Urinary bladder (tissue), 4 donors: ENCODE data around the gene CDK15. TPM values are rescaled to one million over a fixed set of nuclear protein-coding genes. Genes with fewer than 3 reads are reported as not detected.

Experiments
- DNase-seq: peaks from one replicate; pipeline ENCODE4 v3.0.0-alpha.2; 2015; ENCODE audit errors: extremely low spot score
- H3K27ac ChIP-seq: one replicate; pipeline ENCODE4 v1.5.1; 2013; ENCODE audit warnings: low read depth, mild to moderate bottlenecking, moderate library complexity
- H3K36me3 ChIP-seq: one replicate; pipeline ENCODE4 v1.6.1; 2013; ENCODE audit warnings: mild to moderate bottlenecking, moderate library complexity; ENCODE audit not compliant: insufficient read depth
- H3K4me1 ChIP-seq: one replicate; pipeline ENCODE4 v1.6.1; 2013; ENCODE audit warnings: mild to moderate bottlenecking, moderate library complexity; ENCODE audit not compliant: insufficient read depth
- H3K4me3 ChIP-seq: one replicate; pipeline ENCODE4 v1.5.1; 2013; ENCODE audit warnings: low read depth, low read length
- WGBS: extraction: QIAGEN DNeasy Blood & Tissue Kit; methylation state at CpG from one replicate; pipeline ENCODE4 v1.1.7; 2013; 5-methylcytosine and 5-hydroxymethylcytosine counted together
- polyA plus RNA-seq: library from polyadenylated mRNA; stranded (reverse); fragments of 200-250 nt; gene quantifications from one replicate; pipeline ENCODE4 v1.2.3, GENCODE V29; 2013
- total RNA-seq: library from RNA; depleted of rRNA; stranded (reverse); fragments of >200 nt; gene quantifications from one replicate; pipeline ENCODE4 v1.2.3, GENCODE V29; 2014
- donor health status: healthy with polysubstance abuse.
- donor health status: healthy.

The CDK15 gene
- total and polyA plus RNA-seq, 2 donors = 1.6 to 3.7 TPM

DNA sequence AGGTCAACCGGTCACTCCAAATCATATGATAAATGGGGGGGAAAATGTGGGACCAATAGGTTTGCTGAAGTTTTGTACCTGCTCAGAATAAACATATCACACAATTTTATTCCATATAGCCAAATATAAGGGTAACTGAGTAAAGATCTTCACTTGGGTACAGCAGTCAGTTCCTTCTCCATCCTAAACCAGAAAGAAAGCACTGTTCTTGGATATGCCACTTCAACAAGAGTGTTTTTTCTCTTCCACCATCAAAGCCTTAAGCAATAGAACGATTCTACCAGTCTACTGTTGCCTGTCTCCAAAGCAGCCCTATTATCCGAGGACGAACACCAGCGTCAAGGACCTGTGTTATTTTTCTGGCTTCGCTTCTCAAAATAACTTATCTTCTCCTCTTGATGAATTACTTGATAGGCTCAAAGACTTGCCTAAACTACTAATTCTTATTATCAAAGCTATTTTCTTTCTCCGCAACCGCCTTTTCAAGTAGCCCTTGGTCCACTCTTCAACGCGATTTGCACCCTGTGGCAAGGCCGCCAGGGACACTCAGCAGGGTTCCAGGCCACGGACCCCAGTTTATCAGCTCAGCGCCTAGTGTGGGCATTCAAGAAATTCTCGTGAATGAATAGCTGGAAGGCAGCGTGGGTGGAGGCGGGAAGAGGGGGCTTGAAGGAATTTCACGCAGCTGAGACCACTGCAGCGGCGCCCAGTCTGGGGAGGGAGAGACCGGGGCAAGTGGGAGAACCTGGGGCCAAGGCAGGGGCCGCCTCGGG lies 26.2 kb upstream of the CDK15 start:
- Histone ChIP-seq H3K36me3 (peaks cover 2% of the 10 kb centered on the region), H3K27ac (peak overlapping the region; percentile 71), H3K4me1 (no peaks in the 10 kb centered on the region), H3K4me3 (peak overlapping the region; percentile 77)
- DNase-seq = peak; percentile 1
- WGBS = 4% methylated on average over 22 of the region's 22 CpGs

DNA sequence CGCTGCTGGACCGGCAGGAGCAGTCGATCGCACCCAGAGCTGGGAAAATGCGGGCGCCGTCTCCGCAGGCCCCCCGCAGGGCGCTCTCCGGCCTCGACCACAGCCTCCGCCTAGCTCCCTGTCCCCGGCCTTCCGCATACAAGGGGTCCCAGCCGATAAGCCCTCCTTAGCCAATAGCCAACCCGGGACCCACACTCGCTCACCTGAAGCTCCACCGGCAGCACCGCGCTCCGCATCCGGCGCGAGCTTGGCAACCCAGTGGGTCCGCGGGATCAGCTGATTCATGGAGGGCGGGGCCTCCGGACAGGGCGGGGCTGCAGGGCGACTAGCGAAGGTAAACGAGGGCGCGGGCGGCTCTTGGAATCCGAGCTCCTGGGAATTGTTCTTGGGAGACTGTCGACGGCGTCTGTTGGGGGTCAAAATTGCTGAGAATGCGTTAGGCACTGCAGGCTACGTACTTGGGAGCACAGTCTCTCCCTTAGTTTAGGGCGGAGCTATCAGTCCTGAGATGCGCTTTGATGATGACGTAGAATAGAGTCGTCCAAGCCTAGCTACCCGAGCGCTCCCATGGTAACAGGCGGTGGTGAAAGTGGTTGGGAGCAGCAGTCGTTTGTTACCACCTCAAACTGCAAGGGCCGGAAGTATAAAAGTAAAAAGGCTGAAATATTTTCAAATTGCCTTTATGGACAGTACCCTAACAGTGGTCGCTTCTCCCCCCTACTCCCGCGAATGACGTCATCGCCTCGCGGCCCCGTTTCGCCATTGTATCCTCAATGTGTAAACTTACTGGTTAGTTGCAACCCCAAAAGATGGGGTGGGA lies 25.5 kb upstream of the CDK15 start, which contains the start of gene ALS2:
TSS of gene ALS2 (minus strand) at position 260 of the 820 bp plus-strand sequence. CDS start 12,048 bp downstream, outside the sequence.
- Histone ChIP-seq H3K4me3 (peak within 1 kb of the TSS; percentile 77), H3K4me1 (no peaks in the 10 kb centered on the region), H3K36me3 (peaks cover under 1% of the 10 kb centered on the region), H3K27ac (peak within 1 kb of the TSS; percentile 71)
- WGBS = under 1% methylated on average over 60 of the region's 60 CpGs
- peak; percentile 98 for DNase-seq

DNA sequence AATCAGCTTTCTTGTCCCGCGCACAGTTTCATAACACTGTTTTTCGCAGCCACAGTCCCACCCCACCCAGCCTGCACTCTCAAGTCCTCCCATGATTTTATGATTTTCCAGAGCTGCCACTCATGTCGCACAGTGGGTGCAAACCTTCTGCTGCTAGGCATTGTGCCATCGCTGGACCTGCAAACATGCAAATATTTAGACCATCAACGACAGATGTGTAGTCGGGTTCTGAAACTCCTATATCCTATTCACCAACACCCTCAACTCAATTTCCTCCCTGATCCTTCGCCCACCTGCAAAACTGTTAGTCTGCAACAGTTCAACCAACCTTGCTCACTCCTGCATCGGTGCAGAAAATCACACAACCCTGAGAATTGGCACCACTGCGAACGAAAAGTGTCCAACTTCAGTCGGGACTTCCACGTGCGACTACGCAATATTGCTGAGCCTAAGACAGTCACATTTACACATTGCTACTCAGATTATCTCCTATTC lies 24.7 kb upstream of the CDK15 start:
- peak overlapping the region; percentile 77 for H3K4me3 ChIP-seq
- WGBS = 3% methylated on average over 15 of the region's 15 CpGs
- H3K36me3 ChIP-seq = no peaks in the 10 kb centered on the region
- no peak overlapping the region for H3K27ac ChIP-seq
- no peak for DNase-seq
- H3K4me1 ChIP-seq = no peaks in the 10 kb centered on the region

DNA sequence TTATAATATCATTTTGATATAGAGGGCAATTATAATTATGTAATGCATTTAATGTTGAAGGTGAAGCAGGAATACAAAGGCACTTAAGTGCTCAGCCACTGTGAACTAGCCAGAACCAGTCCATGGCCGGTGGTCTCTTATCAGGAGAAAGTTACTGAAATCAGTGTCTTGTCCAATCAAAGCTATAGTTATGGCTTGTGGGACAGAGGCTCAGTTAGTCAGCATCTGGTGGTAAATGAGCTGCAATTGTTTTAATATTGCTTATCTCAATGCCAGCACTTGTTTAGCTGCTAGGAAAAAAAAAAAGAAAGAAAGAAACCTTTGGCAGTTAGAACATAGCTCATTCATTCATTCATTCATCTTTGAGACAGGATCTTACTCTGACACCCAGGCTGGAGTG lies 21.8 kb upstream of the CDK15 start:
- Histone ChIP-seq H3K4me3 (no peak overlapping the region), H3K27ac (no peak overlapping the region), H3K36me3 (no peaks in the 10 kb centered on the region), H3K4me1 (no peaks in the 10 kb centered on the region)
- 53% methylated on average over 1 of the region's 1 CpG for WGBS
- no peak for DNase-seq

DNA sequence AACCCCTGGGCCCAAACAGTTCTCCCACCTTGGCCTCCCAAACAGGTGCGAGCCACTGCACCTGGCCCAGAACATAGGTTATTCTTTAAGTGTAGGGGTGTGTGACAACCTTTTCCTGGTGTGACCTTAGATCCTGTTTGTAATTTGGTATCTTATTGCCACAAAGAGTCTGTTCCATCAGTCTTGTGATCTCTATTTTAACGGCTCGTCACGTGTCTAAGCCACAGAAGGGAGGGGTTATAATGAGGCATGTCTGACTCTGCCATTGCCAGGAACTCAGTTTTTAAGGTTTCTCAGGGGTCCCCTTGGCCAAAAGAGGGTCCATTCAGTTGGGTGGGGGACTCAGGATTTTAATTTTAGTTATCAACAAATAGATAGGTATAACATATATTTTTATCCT lies 21.2 kb upstream of the CDK15 start:
- 74% methylated on average over 4 of the region's 4 CpGs for WGBS

DNA sequence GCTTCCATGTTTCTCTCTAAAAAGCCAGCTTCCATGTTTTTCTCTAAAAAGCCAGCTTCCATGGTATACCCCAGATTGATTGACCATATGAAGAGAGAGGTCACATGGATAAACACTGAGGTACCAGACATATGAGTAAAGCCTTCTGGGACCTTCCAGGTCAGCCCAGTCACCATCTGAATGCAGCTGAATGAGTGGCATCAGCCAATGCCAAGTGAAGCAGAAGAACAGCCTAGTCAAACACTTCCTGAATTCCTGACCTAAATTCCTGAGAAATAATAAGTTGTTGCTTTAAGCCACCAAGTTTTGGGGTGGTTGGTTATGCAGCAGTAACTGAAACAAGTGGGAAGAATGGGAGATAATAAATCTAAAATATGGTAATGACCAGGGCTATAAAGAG lies 19.9 kb upstream of the CDK15 start:
- H3K36me3 ChIP-seq = no peaks in the 10 kb centered on the region
- DNase-seq = no peak
- H3K4me1 ChIP-seq = no peaks in the 10 kb centered on the region
- H3K4me3 ChIP-seq = no peak overlapping the region
- H3K27ac ChIP-seq = no peak overlapping the region

More for the DNA sequence above, 21.2 kb upstream of the CDK15 start:
- Histone ChIP-seq H3K4me3 (no peak overlapping the region), H3K4me1 (no peaks in the 10 kb centered on the region), H3K27ac (no peak overlapping the region), H3K36me3 (no peaks in the 10 kb centered on the region)
- DNase-seq = no peak

DNA sequence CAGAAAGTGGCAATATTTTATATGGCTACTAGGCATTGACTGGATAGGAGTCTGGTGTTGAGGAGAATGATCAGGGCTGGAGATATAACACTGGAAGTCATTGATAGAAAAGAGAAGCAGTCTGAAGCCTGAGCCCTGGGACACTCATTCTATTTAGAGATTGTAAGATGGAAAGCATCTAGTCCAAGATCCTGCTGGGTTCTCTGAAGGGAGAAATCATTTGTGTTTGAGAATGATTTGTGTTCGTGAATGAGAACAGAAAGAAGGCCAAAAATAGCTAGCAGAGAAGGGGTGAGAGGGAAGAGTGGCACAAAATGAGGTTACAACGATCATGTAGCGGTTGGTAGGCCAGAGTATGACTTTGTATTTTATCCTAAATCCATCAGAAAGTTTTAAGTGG lies 18.0 kb upstream of the CDK15 start:
- H3K36me3 ChIP-seq = no peaks in the 10 kb centered on the region
- no peak overlapping the region for H3K27ac ChIP-seq
- H3K4me1 ChIP-seq = no peaks in the 10 kb centered on the region
- DNase-seq = no peak
- no peak overlapping the region for H3K4me3 ChIP-seq
- 78% methylated on average over 3 of the region's 3 CpGs for WGBS

DNA sequence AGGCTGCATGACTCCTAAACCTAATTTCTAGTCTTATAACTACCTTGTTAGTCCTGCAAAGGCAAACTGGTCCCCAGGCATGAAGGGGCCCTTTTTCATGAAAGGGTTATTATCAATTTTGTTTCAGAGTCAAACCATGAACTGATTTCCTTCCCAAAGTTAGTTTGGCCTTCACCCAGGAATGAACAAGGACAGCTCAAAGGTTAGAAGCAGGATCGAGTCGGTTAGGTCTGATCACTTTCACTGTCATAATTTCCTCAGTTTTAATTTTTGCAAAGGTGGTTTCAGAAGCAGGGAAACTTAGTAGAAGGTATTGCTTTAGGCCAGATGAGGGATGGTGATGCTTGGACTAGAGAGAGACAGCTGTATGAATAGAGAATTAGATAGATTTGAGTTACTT lies 16.9 kb upstream of the CDK15 start:
- WGBS = 71% methylated on average over 2 of the region's 2 CpGs
- H3K4me1 ChIP-seq = no peaks in the 10 kb centered on the region
- no peak overlapping the region for H3K4me3 ChIP-seq
- DNase-seq = no peak
- H3K27ac ChIP-seq = no peak overlapping the region
- H3K36me3 ChIP-seq = no peaks in the 10 kb centered on the region

DNA sequence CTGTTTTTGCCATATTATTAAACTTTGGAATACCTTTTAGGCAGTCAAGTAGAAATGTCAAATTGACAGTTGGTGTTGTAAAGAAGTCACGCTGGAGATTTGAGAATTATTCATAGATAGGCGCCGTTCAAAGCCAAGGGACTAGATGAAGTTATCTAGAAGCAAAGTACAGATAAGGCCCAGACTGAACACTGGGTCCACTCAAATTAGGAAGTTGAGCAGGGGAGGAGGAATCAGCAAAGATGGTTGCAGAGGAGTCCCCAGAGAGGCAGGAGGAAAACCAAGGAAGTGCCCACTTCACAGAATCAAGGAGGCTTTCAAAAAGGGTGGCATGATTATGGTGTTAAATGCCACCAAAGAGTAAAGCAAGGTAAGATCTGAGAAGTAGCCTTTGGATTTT lies 16.0 kb upstream of the CDK15 start:
- Histone ChIP-seq H3K27ac (no peak overlapping the region), H3K36me3 (no peaks in the 10 kb centered on the region), H3K4me1 (no peaks in the 10 kb centered on the region), H3K4me3 (no peak overlapping the region)
- WGBS = 81% methylated on average over 3 of the region's 3 CpGs
- DNase-seq = no peak

DNA sequence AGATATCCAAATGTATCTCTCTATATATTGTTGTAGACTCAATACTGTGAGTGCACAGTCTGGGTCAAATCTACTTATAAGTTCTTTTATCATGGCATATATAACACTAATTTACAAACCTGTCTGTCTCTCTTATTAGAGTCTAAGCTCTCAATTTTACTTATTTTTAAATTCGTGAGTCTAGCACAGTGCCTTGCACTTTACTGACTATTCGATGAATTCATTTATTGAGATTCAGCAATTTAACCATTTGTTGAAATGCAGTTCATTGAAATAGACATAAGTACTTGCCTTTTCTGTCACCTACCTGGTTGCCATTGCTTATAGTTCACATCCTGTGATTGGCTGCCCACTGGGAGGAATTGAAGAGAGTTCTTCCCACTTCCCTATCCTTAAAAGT lies 15.3 kb upstream of the CDK15 start:
- H3K4me1 ChIP-seq = no peaks in the 10 kb centered on the region
- no peak overlapping the region for H3K4me3 ChIP-seq
- no peaks in the 10 kb centered on the region for H3K36me3 ChIP-seq
- H3K27ac ChIP-seq = no peak overlapping the region
- DNase-seq = no peak
- WGBS = 80% methylated on average over 2 of the region's 2 CpGs

DNA sequence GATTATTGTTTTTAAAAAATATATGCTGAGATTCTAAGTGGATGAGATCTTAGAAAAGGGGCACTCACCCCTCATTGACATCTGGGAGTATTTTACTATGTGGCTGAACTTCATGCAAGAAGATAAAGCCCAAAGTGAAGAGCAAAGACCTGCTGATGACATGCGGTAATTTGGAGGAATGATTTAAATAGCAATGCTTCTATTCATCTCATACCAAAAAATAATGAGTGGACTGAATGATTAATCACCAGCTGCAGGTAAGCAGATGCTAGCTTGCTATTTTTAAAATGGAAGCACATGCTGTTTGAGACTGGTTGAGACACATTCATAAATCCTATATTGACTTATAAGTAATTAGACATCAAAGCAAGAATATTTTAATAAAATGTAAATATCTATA lies 12.7 kb upstream of the CDK15 start:
- H3K4me1 ChIP-seq = no peaks in the 10 kb centered on the region
- no peak overlapping the region for H3K4me3 ChIP-seq
- 83% methylated on average over 1 of the region's 1 CpG for WGBS
- no peaks in the 10 kb centered on the region for H3K36me3 ChIP-seq
- no peak overlapping the region for H3K27ac ChIP-seq
- no peak for DNase-seq

DNA sequence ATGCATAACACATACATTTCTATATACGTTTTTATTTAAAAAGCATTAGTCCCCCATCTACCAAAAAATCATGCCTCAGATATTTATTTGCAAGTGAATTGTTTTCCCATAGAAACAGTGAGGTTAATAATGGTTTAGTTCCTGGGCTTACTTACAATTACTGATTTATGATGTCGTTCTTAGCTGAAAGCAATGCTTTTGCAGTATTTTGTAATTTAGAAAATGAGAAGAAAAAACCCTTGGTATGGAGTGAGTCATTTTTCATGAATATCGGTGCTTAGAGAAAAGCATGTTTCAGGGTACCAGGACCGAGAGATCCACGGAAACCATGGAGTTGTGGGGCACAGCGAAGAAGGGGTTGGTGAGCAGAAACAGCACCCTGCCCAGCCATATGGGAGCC lies 12.0 kb upstream of the CDK15 start:
- H3K4me3 ChIP-seq = no peak overlapping the region
- WGBS = 88% methylated on average over 6 of the region's 6 CpGs
- H3K4me1 ChIP-seq = no peaks in the 10 kb centered on the region
- no peaks in the 10 kb centered on the region for H3K36me3 ChIP-seq
- no peak for DNase-seq
- H3K27ac ChIP-seq = no peak overlapping the region

DNA sequence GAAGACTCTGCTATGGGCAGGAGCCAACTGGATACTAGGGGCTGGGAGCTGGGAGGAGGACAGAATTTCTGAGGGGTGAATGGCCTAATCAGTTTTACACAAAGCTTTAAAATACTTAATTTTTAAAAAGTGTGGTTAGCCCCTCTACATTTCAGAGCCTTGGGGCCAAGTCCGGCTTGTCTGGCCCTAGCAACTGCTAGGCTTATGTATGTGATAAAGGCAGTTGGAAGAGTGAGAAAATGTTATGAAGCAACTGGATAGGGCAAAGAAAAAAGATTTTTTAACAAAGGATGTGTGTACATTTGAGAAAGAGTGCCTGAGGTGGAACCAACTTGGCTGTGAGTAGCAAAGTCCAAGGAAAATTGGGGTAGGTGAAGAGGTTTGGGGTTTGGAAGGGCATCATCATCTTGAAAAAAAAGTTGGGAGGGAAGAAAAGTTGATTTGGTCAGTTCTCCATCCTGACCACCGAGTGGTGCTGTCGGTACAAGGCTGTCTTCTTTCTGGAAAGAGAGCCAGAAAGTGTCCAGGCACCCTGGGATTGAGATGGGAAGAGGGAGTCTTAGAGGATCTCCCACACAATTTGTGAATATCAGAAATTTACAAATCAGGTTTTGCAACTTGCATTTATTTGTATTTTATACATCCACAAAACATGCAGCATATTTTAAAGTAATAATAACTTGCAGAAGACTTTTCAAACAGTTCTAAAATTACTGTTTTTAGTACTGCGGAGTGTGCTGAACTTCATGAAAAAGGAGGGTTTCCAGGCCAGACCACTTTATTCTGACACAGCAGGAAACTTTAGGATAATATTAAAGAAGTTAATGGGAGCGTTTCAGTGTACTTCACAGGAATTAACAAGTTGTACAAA lies 10.5 kb upstream of the CDK15 start:
- H3K4me1 ChIP-seq = no peaks in the 10 kb centered on the region
- no peak overlapping the region for H3K4me3 ChIP-seq
- no peaks in the 10 kb centered on the region for H3K36me3 ChIP-seq
- DNase-seq = no peak
- H3K27ac ChIP-seq = no peak overlapping the region
- 29% methylated on average over 5 of the region's 5 CpGs for WGBS
